ENCODE measurements around the gene RPN2.

RPN2 gene

GRCh38 chr20:37270576-37271420 is 91.7 kb downstream of the RPN2 start:
- FAIRE-seq, result no peak

- no peak for FAIRE-seq
These were observed 92.3 kb downstream of the RPN2 start for GRCh38 chr20:37271421-37271768.

- FAIRE-seq, result no peak
These were observed 94.9 kb downstream of the RPN2 start for GRCh38 chr20:37273988-37274387.

- no peak for FAIRE-seq
These were observed 95.9 kb downstream of the RPN2 start for GRCh38 chr20:37274851-37275524.

GRCh38 chr20:37276494-37277252 is 97.5 kb downstream of the RPN2 start:
- FAIRE-seq, result no peak

- no peak for FAIRE-seq
These were observed 98.1 kb downstream of the RPN2 start for GRCh38 chr20:37277253-37277593.

GRCh38 chr20:37278966-37279590 is 99.9 kb downstream of the RPN2 start:
- no peak for FAIRE-seq

GRCh38 chr20:37279820-37280219 is 100.7 kb downstream of the RPN2 start:
- no peak for FAIRE-seq

- FAIRE-seq, result no peak
These were observed 101.3 kb downstream of the RPN2 start for GRCh38 chr20:37280403-37280802.

GRCh38 chr20:37282556-37282955 is 103.4 kb downstream of the RPN2 start:
- FAIRE-seq, result no peak

- FAIRE-seq, result no peak
These were observed 104.5 kb downstream of the RPN2 start for GRCh38 chr20:37283530-37284195.

- no peak for FAIRE-seq
These were observed 105.6 kb downstream of the RPN2 start for GRCh38 chr20:37284691-37285161.

GRCh38 chr20:37285664-37286374 is 106.7 kb downstream of the RPN2 start:
- no peak for FAIRE-seq

- no peak for FAIRE-seq
These were observed 109.0 kb downstream of the RPN2 start for GRCh38 chr20:37288091-37288490.

GRCh38 chr20:37290158-37290810 is 111.2 kb downstream of the RPN2 start:
- no peak for FAIRE-seq

Data from G401.6 (cell line).